ENCODE results near the gene HS1BP3. TPM values are rescaled to one million over a fixed set of nuclear protein-coding genes. Genes with fewer than 3 reads are reported as not detected.
A peak's percentile ranks its signal among the peaks of the same experiment; 100 is the strongest.

HS1BP3 gene
- total and polyA plus RNA-seq, 2 experiments from 2014 or later = 10.5 to 10.6 TPM

DNA sequence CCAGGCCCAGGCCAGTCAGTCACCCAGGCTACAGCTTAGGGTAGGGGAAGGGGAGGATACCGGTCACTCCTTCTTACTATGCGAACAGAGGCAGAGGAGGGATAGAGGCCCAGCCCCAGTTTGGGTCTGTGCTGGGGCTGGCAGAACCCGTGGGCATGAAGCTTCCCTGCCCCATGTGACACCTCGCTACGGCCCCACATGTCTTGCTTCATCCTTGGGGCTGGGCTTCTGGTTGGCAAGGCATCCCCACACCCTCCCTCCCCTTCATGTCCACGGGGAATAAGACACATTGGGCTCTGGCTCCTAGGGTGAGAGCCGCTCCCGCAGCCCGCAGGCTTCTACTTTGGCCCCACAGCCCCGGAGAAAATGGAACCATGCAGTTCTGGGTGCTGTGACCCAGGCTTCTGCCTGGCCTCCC lies 32.4 kb downstream of the HS1BP3 start:
- peak overlapping the region; percentile 93 for H3K27ac ChIP-seq
- peak overlapping the region; percentile 81 for H2AFZ ChIP-seq
- no peaks in the 10 kb centered on the region for H4K20me1 ChIP-seq (ENCODE audit: insufficient read depth)
- in situ Hi-C loops (cut with MboI) = no loop called here
- no peaks in the 10 kb centered on the region for H3K9me2 ChIP-seq (ENCODE audit: insufficient read depth)
- TF ChIP-seq EZH2phosphoT487 (IDR thresholded peaks at IDR 0.05; ENCODE audit: insufficient read depth, low read depth) (no peak), EZH2 (IDR thresholded peaks at IDR 0.05; ENCODE audit: insufficient read depth, poor library complexity, severe bottlenecking) (no peak)
- H3F3A ChIP-seq (ENCODE audit: insufficient read depth) = no peaks in the 10 kb centered on the region
- H3K4me2 ChIP-seq (ENCODE audit: unreplicated experiment) = peak overlapping the region; percentile 53
- 30 to 36% methylated on average over 9 to 10 of the region's 10 CpGs for WGBS, 2 experiments (ENCODE audit: low coverage in 1 of 2, low lambda C conversion rate in 2 of 2, missing lambda C conversion rate in 2 of 2)
- peak; percentile 59 for DNase-seq
- H3K9ac ChIP-seq = peak overlapping the region; percentile 94
- no peak overlapping the region for H3K4me3 ChIP-seq
- H3K36me3 ChIP-seq (ENCODE audit: low read depth) = no peaks in the 10 kb centered on the region
- no peaks in the 10 kb centered on the region for H3K27me3 ChIP-seq (replicated peaks; ENCODE audit: insufficient read depth)
- H3K79me2 ChIP-seq (ENCODE audit: insufficient read depth) = no peaks in the 10 kb centered on the region
- no peaks in the 10 kb centered on the region for H3K9me3 ChIP-seq (ENCODE audit: low read depth)
- peaks cover 14% of the 10 kb centered on the region for H3K4me1 ChIP-seq (ENCODE audit: insufficient read depth)

DNA sequence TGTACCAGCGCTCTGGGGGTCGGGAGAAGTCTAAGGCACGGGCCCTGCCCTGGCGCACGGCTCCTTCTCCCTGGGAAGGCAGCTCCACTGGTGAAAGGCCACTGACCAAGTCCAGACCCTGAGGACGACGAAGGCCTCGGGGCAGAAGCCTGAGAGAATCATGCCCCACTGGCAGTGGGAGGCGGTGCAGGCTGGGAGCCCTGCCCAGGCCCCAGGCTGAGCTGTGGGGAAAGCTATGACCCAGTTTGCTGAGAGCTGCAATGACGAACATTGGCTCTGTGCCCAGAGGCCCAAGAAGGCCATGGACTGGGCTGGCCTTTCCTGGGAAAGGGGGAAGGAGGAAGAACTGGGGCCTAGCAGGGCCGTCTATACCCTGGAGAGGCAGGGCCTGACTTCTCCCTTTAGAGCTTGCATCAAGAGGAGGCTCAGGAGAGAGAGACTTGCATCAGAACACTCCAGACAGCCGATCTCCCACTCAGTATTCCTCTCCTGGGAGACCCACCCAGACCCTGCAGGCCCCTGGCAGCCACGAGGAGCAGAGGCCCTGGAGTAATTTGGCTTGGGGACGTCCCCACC lies 32.9 kb downstream of the HS1BP3 start:
- no peaks in the 10 kb centered on the region for H3K79me2 ChIP-seq (ENCODE audit: insufficient read depth)
- peak overlapping the region; percentile 93 for H3K27ac ChIP-seq
- no peaks in the 10 kb centered on the region for H3K9me2 ChIP-seq (ENCODE audit: insufficient read depth)
- H3K4me1 ChIP-seq (ENCODE audit: insufficient read depth) = peaks cover 14% of the 10 kb centered on the region
- H3K9me3 ChIP-seq (ENCODE audit: low read depth) = no peaks in the 10 kb centered on the region
- WGBS, 2 experiments (ENCODE audit: low coverage in 1 of 2, low lambda C conversion rate in 2 of 2, missing lambda C conversion rate in 2 of 2) = 31% methylated on average over 14 of the region's 14 CpGs
- no peak overlapping the region for H3K4me3 ChIP-seq
- H3K36me3 ChIP-seq (ENCODE audit: low read depth) = no peaks in the 10 kb centered on the region
- peak overlapping the region; percentile 94 for H3K9ac ChIP-seq
- H4K20me1 ChIP-seq (ENCODE audit: insufficient read depth) = no peaks in the 10 kb centered on the region
- DNase-seq = peak; percentile 99
- H2AFZ ChIP-seq = peak overlapping the region; percentile 81
- TF ChIP-seq EZH2 (IDR thresholded peaks at IDR 0.05; ENCODE audit: insufficient read depth, poor library complexity, severe bottlenecking) (no peak), EZH2phosphoT487 (IDR thresholded peaks at IDR 0.05; ENCODE audit: insufficient read depth, low read depth) (no peak)
- no peaks in the 10 kb centered on the region for H3F3A ChIP-seq (ENCODE audit: insufficient read depth)
- H3K4me2 ChIP-seq (ENCODE audit: unreplicated experiment) = peak overlapping the region; percentile 53
- in situ Hi-C loops (cut with MboI) = no loop called here
- H3K27me3 ChIP-seq (replicated peaks; ENCODE audit: insufficient read depth) = no peaks in the 10 kb centered on the region

DNA sequence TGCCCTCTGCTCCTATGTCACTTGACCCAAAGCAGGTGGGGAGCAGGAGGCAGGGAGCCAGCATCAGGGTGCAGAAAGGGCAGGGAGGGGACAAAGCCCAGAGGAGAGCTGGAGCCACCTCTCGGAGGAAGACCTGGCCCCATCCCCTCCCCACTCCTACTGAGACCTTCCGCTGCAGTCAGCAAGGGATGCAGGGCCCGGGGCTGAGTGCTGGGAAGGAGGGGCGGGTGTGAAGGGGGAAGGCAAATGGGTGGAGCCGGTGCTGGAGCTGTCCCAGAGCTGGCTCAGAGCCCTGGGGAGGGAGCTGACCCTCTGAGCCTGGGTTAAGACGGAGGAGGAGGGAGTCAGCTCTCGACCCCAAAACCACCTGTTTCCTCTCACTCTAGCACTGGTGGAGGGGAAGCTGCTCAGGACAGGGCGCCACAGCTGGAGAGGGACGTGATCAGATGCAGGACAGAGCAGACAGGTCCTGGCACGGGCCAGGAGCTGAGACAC lies 33.8 kb downstream of the HS1BP3 start:
- Histone ChIP-seq H3K9me3 (ENCODE audit: low read depth) (no peaks in the 10 kb centered on the region), H3K27me3 (replicated peaks; ENCODE audit: insufficient read depth) (no peaks in the 10 kb centered on the region), H3K4me1 (ENCODE audit: insufficient read depth) (peaks cover 14% of the 10 kb centered on the region), H3K9ac (peak overlapping the region; percentile 94), H4K20me1 (ENCODE audit: insufficient read depth) (no peaks in the 10 kb centered on the region), H3K4me3 (no peak overlapping the region), H3K79me2 (ENCODE audit: insufficient read depth) (no peaks in the 10 kb centered on the region), H2AFZ (no peak overlapping the region), H3K4me2 (ENCODE audit: unreplicated experiment) (peak overlapping the region; percentile 32), H3K36me3 (ENCODE audit: low read depth) (no peaks in the 10 kb centered on the region), H3K9me2 (ENCODE audit: insufficient read depth) (no peaks in the 10 kb centered on the region), H3K27ac (peak overlapping the region; percentile 93), H3F3A (ENCODE audit: insufficient read depth) (no peaks in the 10 kb centered on the region)
- TF ChIP-seq EZH2 (IDR thresholded peaks at IDR 0.05; ENCODE audit: insufficient read depth, poor library complexity, severe bottlenecking) (no peak), EZH2phosphoT487 (IDR thresholded peaks at IDR 0.05; ENCODE audit: insufficient read depth, low read depth) (no peak)
- DNase-seq = no peak
- 63 to 66% methylated on average over 9 to 10 of the region's 10 CpGs for WGBS, 2 experiments (ENCODE audit: low coverage in 1 of 2, low lambda C conversion rate in 2 of 2, missing lambda C conversion rate in 2 of 2)
- in situ Hi-C loops (cut with MboI) = no loop called here

DNA sequence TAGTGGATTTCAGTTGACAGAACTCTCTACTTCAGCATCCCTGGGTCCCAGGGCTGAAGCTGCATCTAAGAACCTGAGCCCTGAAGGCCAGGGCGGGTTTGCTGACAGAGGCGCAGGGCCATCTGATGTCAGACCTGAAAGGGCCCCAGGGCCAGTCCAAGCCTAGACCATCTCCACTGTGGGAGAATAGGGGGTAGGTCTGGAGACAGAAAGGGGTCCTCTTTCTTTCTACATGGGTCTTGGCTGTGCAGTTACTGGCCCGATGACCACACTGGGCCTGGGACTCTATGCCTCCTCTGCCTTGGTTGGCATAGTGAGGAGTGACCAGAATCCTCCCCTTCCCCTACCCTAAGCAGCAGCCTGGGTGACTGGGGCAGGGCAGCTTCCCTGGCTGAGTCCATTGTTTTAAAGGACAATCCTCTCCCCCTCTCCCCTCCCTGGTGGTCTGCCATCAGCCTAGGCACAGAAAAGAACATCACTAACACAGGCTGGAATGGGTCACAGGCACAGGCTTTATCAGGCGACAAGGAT lies 34.5 kb downstream of the HS1BP3 start:
- no peaks in the 10 kb centered on the region for H4K20me1 ChIP-seq (ENCODE audit: insufficient read depth)
- 96 to 98% methylated on average over 4 of the region's 4 CpGs for WGBS, 2 experiments (ENCODE audit: low coverage in 1 of 2, low lambda C conversion rate in 2 of 2, missing lambda C conversion rate in 2 of 2)
- H3K9me2 ChIP-seq (ENCODE audit: insufficient read depth) = no peaks in the 10 kb centered on the region
- no peak overlapping the region for H3K27ac ChIP-seq
- in situ Hi-C loops (cut with MboI) = no loop called here
- no peaks in the 10 kb centered on the region for H3K27me3 ChIP-seq (replicated peaks; ENCODE audit: insufficient read depth)
- no peaks in the 10 kb centered on the region for H3F3A ChIP-seq (ENCODE audit: insufficient read depth)
- no peaks in the 10 kb centered on the region for H3K9me3 ChIP-seq (ENCODE audit: low read depth)
- no peak overlapping the region for H3K4me2 ChIP-seq (ENCODE audit: unreplicated experiment)
- no peak for DNase-seq
- H3K36me3 ChIP-seq (ENCODE audit: low read depth) = no peaks in the 10 kb centered on the region
- TF ChIP-seq EZH2 (IDR thresholded peaks at IDR 0.05; ENCODE audit: insufficient read depth, poor library complexity, severe bottlenecking) (no peak), EZH2phosphoT487 (IDR thresholded peaks at IDR 0.05; ENCODE audit: insufficient read depth, low read depth) (no peak)
- H3K4me3 ChIP-seq = no peak overlapping the region
- H3K9ac ChIP-seq = no peak overlapping the region
- peaks cover 14% of the 10 kb centered on the region for H3K4me1 ChIP-seq (ENCODE audit: insufficient read depth)
- no peak overlapping the region for H2AFZ ChIP-seq
- no peaks in the 10 kb centered on the region for H3K79me2 ChIP-seq (ENCODE audit: insufficient read depth)

Measured in GM23248 (cell line).